NOMO-1 treated with dmso at 0.1 percent for 144 hours (cell line): Measurements from ENCODE around the gene TMEM61.

ENCODE experiments used
- DNase-seq: peaks from one replicate; lab custom pipeline; 2025; ENCODE audit not compliant: unreplicated experiment; lab: John Stamatoyannopoulos, UW

Gene TMEM61

GRCh38 chr1:54984131-54984842, 3.9 kb downstream of the TMEM61 start:
- no peak for DNase-seq

- DNase-seq: no peak
Observed at GRCh38 chr1:54985556-54985955, 5.1 kb downstream of the TMEM61 start.

GRCh38 chr1:54986025-54986424, 5.6 kb downstream of the TMEM61 start:
- no peak for DNase-seq

- DNase-seq: no peak
Observed at GRCh38 chr1:54986533-54986932, 6.1 kb downstream of the TMEM61 start.

- no peak for DNase-seq
Observed at GRCh38 chr1:54987427-54987826, 7.0 kb downstream of the TMEM61 start.

GRCh38 chr1:54987919-54988705, 7.7 kb downstream of the TMEM61 start:
- no peak for DNase-seq

GRCh38 chr1:54988975-54989374, 8.5 kb downstream of the TMEM61 start:
- no peak for DNase-seq

GRCh38 chr1:54989473-54989872, 9.0 kb downstream of the TMEM61 start:
- no peak for DNase-seq

- no peak for DNase-seq
Observed at GRCh38 chr1:54989968-54990810, 9.8 kb downstream of the TMEM61 start.

- no peak for DNase-seq
Observed at GRCh38 chr1:54990916-54991315, 10.5 kb downstream of the TMEM61 start.

GRCh38 chr1:54991939-54992338, 11.5 kb downstream of the TMEM61 start:
- no peak for DNase-seq

- DNase-seq: no peak
Observed at GRCh38 chr1:54993140-54993539, 12.7 kb downstream of the TMEM61 start.

- DNase-seq: no peak
Observed at GRCh38 chr1:54994355-54994990, 14.0 kb downstream of the TMEM61 start.

- DNase-seq: no peak
Observed at GRCh38 chr1:54995013-54995760, 14.8 kb downstream of the TMEM61 start.

- DNase-seq: no peak
Observed at GRCh38 chr1:54995835-54996234, 15.4 kb downstream of the TMEM61 start.

- DNase-seq: peak; percentile 11
Observed at GRCh38 chr1:54996359-54996868, 16.0 kb downstream of the TMEM61 start.

- DNase-seq: no peak
Observed at GRCh38 chr1:54996869-54997710, 16.7 kb downstream of the TMEM61 start.

- no peak for DNase-seq
Observed at GRCh38 chr1:54997711-54997986, 17.2 kb downstream of the TMEM61 start.

- no peak for DNase-seq
Observed at GRCh38 chr1:54998100-54998499, 17.7 kb downstream of the TMEM61 start.

GRCh38 chr1:54998677-54999076, 18.2 kb downstream of the TMEM61 start, which contains the start of gene BSND:
BSND (plus strand) TSS chr1:54998933; CDS start chr1:54999187, 254 bp downstream.
- DNase-seq: no peak
